ES-I3 (cell line): ENCODE results near the gene EIF4E.
"Not testable (repeated sequence)": the region's sequence is repeated elsewhere in the genome, so short reads cannot be mapped to it uniquely, and the experiment has no call there.

Experiments
- H3K36me3 ChIP-seq: 2 replicates; pipeline ENCODE4 v1.6.1; 2013; ENCODE audit warnings: mild to moderate bottlenecking, low read length, control low read depth, moderate library complexity; ENCODE audit not compliant: insufficient read depth
- H3K4me1 ChIP-seq: 2 replicates; pipeline ENCODE4 v1.6.1; 2013; ENCODE audit warnings: mild to moderate bottlenecking, control low read depth, low read length; ENCODE audit not compliant: insufficient read depth
- H3K9ac ChIP-seq: 2 replicates; pipeline ENCODE4 v1.6.1; 2013; ENCODE audit warnings: low read depth, mild to moderate bottlenecking, low read length, moderate library complexity
- H3K9me3 ChIP-seq: 2 replicates; pipeline ENCODE4 v1.6.1; 2013; ENCODE audit warnings: mild to moderate bottlenecking, low read length, moderate library complexity; ENCODE audit not compliant: control insufficient read depth, insufficient read depth

Gene EIF4E

GRCh38 chr4:98838531-98838930 is 90.4 kb downstream of the EIF4E start:
- H3K4me1 ChIP-seq, result no peaks in the 10 kb centered on the region
- no peaks in the 10 kb centered on the region for H3K36me3 ChIP-seq
- H3K9ac ChIP-seq, result no peak overlapping the region
- H3K9me3 ChIP-seq, result no peaks in the 10 kb centered on the region; the same call in 1 of the 2 replicates

DNA sequence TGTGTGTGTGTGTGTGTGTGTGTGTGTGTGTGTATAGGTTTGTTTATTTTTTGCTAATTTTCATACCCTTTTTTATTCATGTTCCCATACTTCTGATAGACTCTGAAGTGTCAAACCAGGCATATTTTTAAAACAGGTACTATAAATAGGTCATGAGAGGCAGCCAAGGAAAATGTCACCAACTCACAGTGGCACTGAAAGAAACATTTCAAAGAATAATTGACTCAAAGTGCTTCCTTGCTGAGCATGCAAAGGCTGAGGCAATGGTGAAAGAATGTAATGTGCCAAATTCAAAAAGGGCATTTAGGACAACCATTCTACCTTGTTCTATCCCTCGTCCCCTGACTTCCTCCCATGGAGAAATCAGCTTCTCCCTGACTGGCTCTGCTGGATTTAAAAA is 95.5 kb downstream of the EIF4E start:
- Histone ChIP-seq H3K4me1 (no peaks in the 10 kb centered on the region), H3K9ac (no peak overlapping the region), H3K9me3 (no peaks in the 10 kb centered on the region), H3K36me3 (no peaks in the 10 kb centered on the region)

GRCh38 chr4:98831036-98831435 is 97.9 kb downstream of the EIF4E start:
- H3K9ac ChIP-seq, H3K36me3 ChIP-seq, H3K4me1 ChIP-seq, H3K9me3 ChIP-seq: not testable (repeated sequence)
